ENCODE results near the gene OR1J1.

Gene OR1J1, protein sequence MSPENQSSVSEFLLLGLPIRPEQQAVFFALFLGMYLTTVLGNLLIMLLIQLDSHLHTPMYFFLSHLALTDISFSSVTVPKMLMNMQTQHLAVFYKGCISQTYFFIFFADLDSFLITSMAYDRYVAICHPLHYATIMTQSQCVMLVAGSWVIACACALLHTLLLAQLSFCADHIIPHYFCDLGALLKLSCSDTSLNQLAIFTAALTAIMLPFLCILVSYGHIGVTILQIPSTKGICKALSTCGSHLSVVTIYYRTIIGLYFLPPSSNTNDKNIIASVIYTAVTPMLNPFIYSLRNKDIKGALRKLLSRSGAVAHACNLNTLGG

GRCh38 chr9:122477826-122478225 is at the start of gene OR1J1:
Gene OR1J1 (minus strand): TSS chr9:122477926. CDS start chr9:122477926, 0 bp downstream.
- no peak for DNase-seq (ENCODE audit: low read depth in 4 of 4, low spot score in 1 of 4)

- DNase-seq (ENCODE audit: low read depth in 4 of 4, low spot score in 1 of 4), result no peak
Observed at GRCh38 chr9:122527193-122527592, 49.5 kb upstream of the OR1J1 start, which contains the start of gene OR1N1. Gene OR1N1 (minus strand): TSS chr9:122527293. CDS start chr9:122527293, 0 bp downstream.

DNA sequence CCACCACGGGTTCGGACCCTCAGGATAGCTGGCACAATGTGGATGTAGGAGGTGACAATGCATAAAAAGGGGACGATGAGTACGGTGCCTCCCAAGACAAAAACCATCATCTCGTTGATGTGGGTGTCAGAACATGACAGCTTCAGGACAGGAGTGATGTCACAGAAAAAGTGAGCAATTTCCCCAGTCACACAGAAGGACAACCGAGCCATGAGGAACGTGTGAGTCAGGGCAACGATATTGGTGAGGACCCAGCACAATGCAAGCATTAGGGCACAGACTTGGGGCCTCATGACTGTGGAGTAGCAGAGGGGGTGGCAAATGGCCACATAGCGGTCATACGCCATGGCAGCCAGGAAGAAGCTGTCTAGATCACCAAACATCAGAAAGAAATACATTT is 48.9 kb upstream of the OR1J1 start:
- DNase-seq (ENCODE audit: low read depth in 4 of 4, low spot score in 1 of 4), result peak in 1 of 4 experiments; percentile 14

GRCh38 chr9:122519376-122519775 is 41.6 kb upstream of the OR1J1 start:
- no peak for DNase-seq (ENCODE audit: low read depth in 4 of 4, low spot score in 1 of 4)

DNA sequence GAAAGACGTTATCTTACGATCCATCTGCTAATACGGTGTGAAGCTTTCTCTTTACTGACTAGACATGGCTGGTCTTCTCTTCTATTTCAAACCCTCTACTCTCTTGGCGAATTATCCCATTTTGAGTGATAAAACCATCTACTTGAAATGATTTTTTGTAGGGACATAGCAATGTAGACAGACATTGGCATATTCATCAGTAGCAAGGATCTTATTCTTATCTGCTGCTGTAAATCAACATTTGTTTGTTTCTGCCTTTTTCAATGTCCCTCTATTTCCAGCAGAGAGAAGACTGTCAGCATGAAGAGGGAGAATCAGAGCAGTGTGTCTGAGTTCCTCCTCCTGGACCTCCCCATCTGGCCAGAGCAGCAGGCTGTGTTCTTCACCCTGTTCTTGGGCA is 41.1 kb upstream of the OR1J1 start, which contains the start of gene OR1J4:
Gene OR1J4 (plus strand): TSS at position 301 of the 400 bp plus-strand sequence. CDS start 0 bp downstream, at position 301.
- DNase-seq (ENCODE audit: low read depth in 4 of 4, low spot score in 1 of 4), result no peak

- DNase-seq (ENCODE audit: low read depth in 4 of 4, low spot score in 1 of 4), result no peak
Observed at GRCh38 chr9:122518226-122518625, 40.5 kb upstream of the OR1J1 start.

DNA sequence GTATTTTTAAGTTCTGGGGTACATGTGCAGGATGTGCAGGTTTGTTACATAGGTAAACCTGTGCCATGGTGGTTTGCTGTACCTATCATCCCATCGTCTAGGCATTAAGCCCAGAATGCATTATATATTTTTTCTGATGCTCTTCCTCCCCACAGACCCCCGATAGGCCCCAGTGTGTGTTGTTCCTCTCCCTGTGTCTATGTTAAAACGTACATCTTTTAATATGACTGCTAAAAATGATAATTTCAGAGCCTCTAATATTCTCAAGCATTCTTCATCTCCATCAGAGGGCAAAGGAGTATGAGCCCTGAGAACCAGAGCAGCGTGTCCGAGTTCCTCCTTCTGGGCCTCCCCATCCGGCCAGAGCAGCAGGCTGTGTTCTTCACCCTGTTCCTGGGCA is 32.8 kb upstream of the OR1J1 start, which contains the start of gene OR1J2:
Gene OR1J2 (plus strand): TSS at position 301 of the 400 bp plus-strand sequence. CDS start 0 bp downstream, at position 301.
- DNase-seq (ENCODE audit: low read depth in 4 of 4, low spot score in 1 of 4), result no peak

- DNase-seq (ENCODE audit: low read depth in 4 of 4, low spot score in 1 of 4), result no peak
Observed at GRCh38 chr9:122506964-122507363, 29.2 kb upstream of the OR1J1 start.

DNA sequence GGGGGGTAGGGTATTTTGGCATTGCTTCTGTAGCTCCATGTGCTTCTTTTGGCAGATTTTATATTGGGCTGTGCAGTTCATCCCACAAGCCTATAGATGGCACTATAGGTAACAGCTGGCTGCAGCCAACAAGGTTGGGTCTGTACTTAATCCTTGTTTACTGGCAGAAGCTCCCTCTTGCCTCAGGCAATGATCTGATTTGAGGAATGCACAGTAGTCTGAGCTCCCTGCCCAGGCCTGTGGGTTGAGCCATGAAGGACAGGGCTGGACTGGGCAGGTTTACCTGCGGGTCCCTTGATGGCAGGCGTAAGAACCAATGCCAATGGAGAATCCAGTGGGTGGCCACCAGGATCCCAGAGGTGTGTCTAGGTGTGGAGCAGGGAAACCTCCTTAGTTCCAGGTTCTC is 21.2 kb upstream of the OR1J1 start:
- no peak for DNase-seq (ENCODE audit: low read depth in 4 of 4, low spot score in 1 of 4)

- no peak for DNase-seq (ENCODE audit: low read depth in 4 of 4, low spot score in 1 of 4)
Observed at GRCh38 chr9:122479062-122479461, 1.3 kb upstream of the OR1J1 start.

DNA sequence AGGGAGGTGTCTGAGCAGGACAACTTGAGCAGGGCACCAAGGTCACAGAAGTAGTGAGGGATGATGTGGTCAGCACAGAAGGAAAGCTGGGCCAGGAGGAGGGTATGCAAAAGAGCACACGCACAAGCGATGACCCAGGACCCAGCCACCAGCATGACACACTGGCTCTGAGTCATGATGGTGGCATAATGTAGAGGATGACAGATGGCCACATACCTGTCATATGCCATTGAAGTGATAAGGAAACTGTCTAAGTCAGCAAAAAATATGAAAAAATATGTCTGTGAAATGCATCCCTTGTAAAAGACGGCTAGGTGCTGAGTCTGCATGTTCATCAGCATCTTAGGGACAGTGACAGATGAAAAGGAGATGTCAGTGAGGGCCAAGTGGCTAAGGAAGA is 380 bp downstream of the OR1J1 start:
- DNase-seq (ENCODE audit: low read depth in 4 of 4, low spot score in 1 of 4), result no peak

GRCh38 chr9:122475717-122476116 is 2.0 kb downstream of the OR1J1 start:
- no peak for DNase-seq (ENCODE audit: low read depth in 4 of 4, low spot score in 1 of 4)

DNA sequence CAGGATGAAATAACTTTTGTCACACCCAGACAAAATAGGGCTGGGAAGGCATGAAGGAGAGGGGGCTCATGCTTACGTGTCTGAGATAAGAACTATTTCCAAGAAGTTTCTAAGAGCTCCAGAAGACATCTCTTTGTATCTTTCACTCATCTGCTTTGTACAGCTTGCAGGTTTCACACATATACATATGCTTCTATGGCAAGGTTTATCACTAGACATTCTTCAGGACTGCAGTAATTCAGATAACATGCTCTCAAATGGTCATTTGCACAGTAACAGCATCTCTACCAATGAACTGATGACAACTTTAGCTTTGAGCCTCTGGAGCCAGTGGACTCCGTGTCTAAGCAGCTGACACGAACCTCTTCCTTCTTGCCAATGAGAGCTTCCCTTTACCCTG is 3.2 kb downstream of the OR1J1 start:
- DNase-seq (ENCODE audit: low read depth in 4 of 4, low spot score in 1 of 4), result no peak

GRCh38 chr9:122468735-122469134 is 9.0 kb downstream of the OR1J1 start:
- DNase-seq (ENCODE audit: low read depth in 4 of 4, low spot score in 1 of 4), result no peak

- DNase-seq (ENCODE audit: low read depth in 4 of 4, low spot score in 1 of 4), result no peak
Observed at GRCh38 chr9:122466456-122466855, 11.3 kb downstream of the OR1J1 start.

- peak; percentile 22 to 53 (median 26) for DNase-seq (ENCODE audit: low read depth in 4 of 4, low spot score in 1 of 4)
Observed at GRCh38 chr9:122464633-122465567, 12.8 kb downstream of the OR1J1 start.

DNA sequence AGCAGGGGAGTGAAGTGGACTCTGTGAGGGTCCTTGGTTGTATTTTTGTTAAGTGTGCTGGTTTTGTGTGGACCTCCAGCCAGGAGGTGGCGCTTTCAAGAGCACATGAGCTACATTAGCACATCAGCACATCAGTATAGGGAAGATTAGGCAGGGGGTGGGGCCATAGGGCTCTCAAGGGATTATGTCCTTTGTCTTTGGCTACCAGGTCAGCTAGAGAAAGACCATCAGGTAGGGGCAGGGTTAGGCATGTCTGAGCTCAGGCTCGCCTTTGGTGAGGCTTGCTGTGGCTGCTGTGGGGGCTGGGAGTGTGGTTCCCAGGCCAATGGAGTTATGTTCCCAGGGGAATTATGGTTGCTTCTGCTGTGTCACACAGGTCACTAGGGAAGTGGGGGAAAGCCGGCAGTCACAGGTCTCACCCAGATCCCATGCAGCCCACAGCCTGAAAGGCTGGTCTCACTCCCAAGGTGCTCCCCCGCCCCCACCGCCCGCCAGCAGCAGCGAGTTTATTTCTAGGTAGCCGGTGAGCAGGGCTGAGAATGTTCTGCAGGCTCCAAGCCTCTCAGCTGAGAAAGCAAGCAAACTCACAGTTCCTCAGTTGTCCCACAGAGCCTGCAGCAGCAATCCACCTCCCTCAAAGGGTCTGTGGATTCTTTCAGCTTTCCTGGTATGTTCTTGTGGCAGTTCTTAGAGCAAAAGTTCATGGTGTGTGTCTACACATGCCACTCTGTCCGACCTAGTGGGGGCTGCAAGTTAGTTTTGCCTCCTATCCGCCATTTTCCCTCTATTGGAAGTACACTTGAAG is 13.7 kb downstream of the OR1J1 start:
- no peak for DNase-seq (ENCODE audit: low read depth in 4 of 4, low spot score in 1 of 4)

DNA sequence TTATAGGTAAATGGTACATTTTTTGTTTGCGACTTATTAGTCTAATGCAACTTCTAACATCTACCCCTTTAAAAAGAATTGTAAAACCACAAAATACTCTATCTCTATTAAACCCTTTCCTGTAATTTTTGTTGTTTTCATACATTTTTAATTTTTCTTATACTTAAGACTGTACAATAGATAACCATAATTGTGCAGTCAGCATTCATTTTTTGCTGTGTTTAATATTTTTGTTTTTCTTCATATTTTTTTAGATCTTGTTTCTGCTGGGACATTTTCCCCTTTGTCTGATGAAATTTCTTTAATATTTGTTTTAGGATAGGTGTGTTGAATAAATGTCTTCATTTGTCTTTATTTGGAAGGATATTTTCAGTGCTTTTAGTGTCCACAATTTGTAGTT is 19.9 kb downstream of the OR1J1 start:
- no peak for DNase-seq (ENCODE audit: low read depth in 4 of 4, low spot score in 1 of 4)

DNA sequence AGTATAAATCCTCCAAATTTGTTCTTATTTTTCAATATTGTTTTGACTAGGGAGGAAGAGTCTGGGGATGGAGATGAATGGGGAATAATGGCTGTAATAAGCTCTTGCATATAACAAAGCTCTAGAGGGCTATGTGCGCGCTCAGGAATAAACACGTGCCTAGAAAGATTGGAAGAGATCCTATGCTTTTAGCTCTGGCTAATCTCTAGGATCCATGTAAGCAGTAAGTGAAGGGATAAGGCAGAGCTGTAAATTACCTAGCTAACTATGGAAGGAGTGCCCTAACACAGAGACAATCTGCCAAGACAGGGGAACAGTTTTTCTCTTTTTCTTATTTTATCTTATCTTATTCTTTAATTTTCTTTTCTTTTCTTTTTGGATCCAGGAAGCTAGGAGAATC is 21.6 kb downstream of the OR1J1 start:
- DNase-seq (ENCODE audit: low read depth in 4 of 4, low spot score in 1 of 4), result no peak

DNA sequence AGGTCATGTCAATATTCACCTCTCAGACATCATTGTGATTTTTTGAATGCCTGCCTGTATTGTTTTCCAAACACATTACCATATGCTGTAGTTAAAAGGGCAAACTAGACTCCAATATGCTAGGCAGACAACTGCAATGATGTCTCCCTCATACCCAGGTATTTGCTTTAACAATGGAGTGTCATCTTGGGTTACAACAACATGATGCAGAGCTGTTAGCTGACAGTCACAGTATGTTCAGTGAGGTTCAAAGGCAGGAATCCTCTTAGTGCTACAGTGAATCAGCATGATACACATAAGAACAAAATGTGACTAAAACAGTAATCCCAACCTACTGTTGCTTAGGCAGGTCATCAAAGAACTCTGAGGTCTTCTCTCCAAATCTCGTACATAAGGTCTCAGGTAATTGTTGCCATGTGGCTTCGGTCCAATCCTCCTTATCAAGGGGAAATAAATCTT is 24.0 kb downstream of the OR1J1 start:
- DNase-seq (ENCODE audit: low read depth in 4 of 4, low spot score in 1 of 4), result no peak

Measured in stimulated activated CD4-positive, alpha-beta T cell treated with anti-CD3 and anti-CD28 coated beads, Interleukin-1b, Interleukin-23, amount 100 ng/mL, for 24 hours (primary cell).